ENCODE measurements around the gene ZNF888.
"Not testable (repeated sequence)": the region's sequence is repeated elsewhere in the genome, so short reads cannot be mapped to it uniquely, and the experiment has no call there.

Gene ZNF888

GRCh38 chr19:52889076-52889475 is 34.2 kb downstream of the ZNF888 start:
- H3K4me3 ChIP-seq (ENCODE audit: low read depth, low read length) = no peak overlapping the region
- DNase-seq (ENCODE audit: low read depth) = no peak

GRCh38 chr19:52880895-52881389 is 42.3 kb downstream of the ZNF888 start:
- no peak for TF ChIP-seq CTCF (conservative IDR thresholded peaks at IDR 0.05; ENCODE audit: low read depth, low read length)
- DNase-seq (ENCODE audit: low read depth) = no peak
- H3K4me3 ChIP-seq (ENCODE audit: low read depth, low read length) = no peak overlapping the region

More at GRCh38 chr19:52889076-52889475, 34.2 kb downstream of the ZNF888 start:
- no peak for TF ChIP-seq CTCF (conservative IDR thresholded peaks at IDR 0.05; ENCODE audit: low read depth, low read length)

GRCh38 chr19:52872996-52873395 is 50.2 kb downstream of the ZNF888 start:
- H3K4me3 ChIP-seq (ENCODE audit: low read depth, low read length); DNase-seq (ENCODE audit: low read depth): not testable (repeated sequence)

GRCh38 chr19:52871466-52871865 is 51.8 kb downstream of the ZNF888 start:
- TF ChIP-seq CTCF (conservative IDR thresholded peaks at IDR 0.05; ENCODE audit: low read depth, low read length) = no peak
- no peak overlapping the region for H3K4me3 ChIP-seq (ENCODE audit: low read depth, low read length)
- DNase-seq (ENCODE audit: low read depth) = no peak

- not testable (repeated sequence) for DNase-seq (ENCODE audit: low read depth); H3K4me3 ChIP-seq (ENCODE audit: low read depth, low read length)
Observed at GRCh38 chr19:52868031-52868430, 55.2 kb downstream of the ZNF888 start.

- H3K4me3 ChIP-seq (ENCODE audit: low read depth, low read length) = peak within 1 kb of the TSS; percentile 65
- DNase-seq (ENCODE audit: low read depth) = peak; percentile 70
Observed at GRCh38 chr19:52857378-52858191, 65.6 kb downstream of the ZNF888 start, which contains the start of gene ZNF468. ZNF468 (minus strand) TSS chr19:52857619; CDS start chr19:52854272, 3,347 bp downstream.

GRCh38 chr19:52856540-52857377 is 66.5 kb downstream of the ZNF888 start:
- DNase-seq (ENCODE audit: low read depth) = peak; percentile 39

More at GRCh38 chr19:52856540-52857377, 66.5 kb downstream of the ZNF888 start:
- peak overlapping the region; percentile 65 for H3K4me3 ChIP-seq (ENCODE audit: low read depth, low read length)
